DMS53 (cell line): ENCODE data around the gene DAP.
A peak's percentile ranks its signal among the peaks of the same experiment; 100 is the strongest.
"Not testable (repeated sequence)": the region's sequence is repeated elsewhere in the genome, so short reads cannot be mapped to it uniquely, and the experiment has no call there.

Experiments used
- DNase-seq: peaks from one replicate; lab custom pipeline; 2025; lab: John Stamatoyannopoulos, UW

DAP gene

DNA sequence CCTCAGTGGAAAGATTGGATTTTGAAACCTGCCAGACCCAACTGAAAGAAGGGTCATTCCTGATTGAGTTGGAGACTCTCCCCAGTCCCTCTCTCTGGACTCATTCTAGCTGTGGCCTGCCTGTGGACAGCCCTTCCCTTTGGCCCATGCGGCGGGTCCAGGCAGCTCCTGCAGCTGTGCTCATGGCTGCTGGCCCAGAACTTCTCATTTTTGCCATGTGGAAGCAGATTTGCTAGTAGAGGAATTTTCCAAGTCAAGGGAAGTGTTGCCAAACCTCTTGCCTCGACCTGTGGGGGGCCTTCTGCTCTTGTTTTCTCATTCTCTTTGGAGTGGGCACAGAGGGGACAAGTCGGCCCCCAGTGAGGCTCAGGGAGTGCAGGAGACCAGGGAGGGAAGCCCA is 108.0 kb downstream of the DAP start:
- no peak for DNase-seq

DNA sequence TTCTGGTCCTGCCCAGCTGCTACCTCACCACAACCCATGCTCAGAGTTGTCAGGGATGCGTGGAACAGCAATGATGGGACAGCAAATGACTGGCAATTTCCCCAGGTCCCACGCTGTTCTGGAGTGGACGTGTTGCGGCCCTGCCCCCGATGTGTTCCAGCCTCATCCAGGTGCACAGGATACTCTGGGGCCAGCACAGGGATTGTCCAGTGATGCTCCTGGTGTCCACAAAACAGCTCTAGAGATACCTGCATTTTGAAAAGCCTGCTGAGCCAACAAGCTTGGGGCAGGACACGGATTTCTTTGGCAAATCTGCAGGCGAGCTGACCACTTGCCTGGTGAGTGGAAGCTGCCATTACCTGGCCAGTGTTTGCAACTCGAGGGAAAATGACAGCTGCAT is 108.4 kb downstream of the DAP start:
- no peak for DNase-seq

DNA sequence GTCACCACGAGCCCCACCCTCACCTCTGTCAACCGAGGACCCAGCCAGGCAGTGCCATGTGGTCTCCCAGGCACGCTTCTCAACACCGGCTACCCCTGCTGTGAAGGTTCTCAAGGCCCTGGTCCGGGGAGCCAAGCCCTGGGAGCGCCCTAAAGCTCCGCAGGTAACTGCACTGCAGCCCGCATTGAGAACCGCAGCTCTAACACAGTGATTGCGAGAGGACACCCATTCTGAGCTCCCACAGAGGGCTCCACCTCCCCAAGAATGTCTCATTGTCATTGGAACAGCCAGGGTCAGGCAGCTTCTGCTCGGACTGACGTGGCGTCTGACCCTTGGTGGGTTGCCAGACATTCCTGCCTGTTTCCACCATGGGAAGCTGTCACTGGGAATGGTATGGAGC is 108.9 kb downstream of the DAP start:
- DNase-seq: no peak

DNA sequence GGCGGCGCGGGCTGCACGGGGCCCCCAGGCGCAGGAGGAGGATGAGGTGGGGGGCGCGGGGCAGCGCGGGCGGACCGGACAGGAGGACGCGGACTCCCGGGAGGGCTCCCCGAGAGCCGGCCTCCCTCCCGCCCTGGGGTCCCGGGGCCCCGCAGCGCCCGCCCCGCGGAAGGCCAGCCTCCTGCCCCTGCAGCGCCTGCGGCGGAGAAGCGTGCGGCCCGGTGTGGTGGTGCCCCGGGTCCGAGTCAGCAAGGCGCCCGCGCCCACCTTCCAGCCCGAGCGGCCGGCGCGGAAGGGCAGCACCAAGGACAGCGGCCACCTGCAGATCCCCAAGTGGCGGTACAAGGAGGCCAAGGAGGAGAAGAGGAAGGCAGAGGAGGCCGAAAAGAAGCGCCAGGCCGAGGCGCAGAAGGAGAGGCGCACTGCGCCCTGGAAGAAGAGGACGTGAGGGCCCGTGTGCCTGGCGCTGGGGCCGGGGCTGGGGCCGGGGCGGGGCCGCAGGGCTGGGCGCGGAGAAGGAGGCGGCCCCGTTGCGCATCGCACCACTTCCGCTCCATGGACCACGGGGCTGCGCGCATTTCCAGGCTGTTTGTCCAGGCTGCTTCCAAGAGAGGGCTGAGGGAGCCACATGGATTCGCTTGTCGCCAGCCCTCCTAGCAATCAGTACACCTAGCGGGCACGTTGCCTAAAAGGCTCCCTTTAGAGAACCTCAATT is 111.2 kb downstream of the DAP start:
- peak; percentile 64 for DNase-seq

DNA sequence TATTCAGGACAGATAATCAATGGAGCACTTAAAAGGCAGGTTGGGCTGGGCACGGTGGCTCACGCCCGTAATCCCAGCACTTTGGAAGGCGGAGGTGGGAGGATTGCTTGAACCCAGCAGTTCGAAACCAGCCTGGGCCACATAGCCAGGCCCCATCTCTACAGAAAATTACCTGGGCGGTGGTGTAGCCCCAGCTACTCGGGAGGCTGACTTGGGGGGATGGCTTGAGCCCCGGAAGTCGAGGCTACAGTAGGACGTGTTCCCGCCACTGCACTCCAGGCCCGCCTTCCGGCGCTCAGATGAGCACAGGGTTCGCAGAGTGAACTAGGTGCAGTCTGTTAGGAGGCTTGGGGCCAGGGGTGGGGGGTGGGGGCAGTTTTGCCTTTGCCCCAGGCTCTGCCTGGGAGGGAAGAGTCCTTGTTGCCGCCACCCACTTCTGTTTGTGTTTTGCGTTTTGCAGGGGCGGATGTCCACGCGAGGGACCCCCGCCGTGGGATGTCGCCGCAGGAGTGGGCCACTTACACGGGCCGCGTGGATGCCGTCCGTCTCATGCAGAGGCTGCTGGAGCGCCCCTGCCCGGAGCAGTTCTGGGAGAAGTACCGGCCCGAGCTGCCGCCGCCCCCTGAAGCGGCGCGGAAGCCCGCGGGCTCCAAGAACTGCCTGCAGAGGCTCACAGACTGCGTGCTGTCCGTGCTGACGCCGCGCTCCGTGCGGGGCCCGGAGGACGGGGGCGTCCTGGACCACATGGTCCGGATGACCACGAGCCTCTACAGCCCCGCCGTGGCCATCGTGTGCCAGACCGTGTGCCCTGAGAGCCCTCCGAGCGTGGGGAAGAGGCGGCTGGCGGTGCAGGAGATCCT is 112.0 kb downstream of the DAP start:
- DNase-seq: no peak

DNA sequence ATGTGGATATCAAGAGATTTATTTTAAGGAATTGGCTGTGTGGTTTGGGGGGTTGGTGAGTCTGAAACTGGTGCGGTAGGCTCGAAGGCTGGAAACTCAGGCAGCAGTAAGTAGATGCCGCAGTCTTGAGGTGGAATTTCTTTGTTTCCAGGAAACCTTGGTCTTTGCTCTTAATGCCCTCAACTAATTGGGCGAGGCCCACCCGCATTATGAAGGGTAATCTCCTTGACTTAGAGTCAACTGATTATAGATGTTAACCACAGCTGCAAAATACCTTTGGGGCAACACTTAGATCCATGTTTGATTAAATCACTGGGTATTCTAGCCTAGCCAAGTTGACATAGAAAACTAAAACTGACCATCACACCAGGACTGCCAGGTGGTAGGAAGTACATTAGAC is 113.4 kb downstream of the DAP start:
- DNase-seq: no peak

DNA sequence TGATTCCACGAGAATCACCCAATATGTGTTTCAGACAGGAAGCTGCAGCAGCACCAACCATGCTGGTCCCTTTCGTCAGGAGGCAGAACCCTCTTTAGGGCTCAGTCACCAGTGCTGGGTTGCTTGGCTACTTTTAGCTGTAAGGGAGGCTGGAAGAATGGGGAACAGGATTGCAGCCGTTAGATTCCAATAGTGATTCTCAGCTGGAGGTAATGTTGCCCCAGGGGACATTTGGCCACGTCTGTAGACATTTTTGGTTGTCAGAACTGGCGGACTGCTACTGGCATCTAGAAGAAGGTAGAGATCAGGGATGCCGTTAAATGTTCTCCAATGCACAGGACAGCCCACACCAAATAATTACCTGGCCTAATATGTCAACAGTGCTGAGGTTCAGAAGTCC is 115.4 kb downstream of the DAP start:
- DNase-seq: no peak

DNA sequence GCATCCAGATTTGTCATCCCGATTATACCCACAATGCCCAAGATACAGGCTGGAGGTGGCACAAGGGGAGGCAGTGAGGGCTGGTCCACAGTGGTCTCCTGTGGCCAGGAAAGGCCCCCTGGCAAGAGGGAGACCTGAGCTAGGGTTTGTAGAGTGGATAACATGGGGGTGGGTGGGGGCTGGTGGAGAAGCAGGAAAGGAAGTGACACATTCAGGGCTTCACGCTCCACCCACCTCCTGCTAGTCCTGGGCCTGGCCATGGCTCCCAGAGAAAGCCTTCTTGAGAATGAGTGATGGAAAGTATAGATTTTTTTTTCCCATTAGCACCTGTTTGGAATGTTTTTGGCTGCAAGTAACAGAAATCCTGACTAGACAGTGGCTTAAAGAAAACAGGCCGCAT is 115.9 kb downstream of the DAP start:
- no peak for DNase-seq

DNA sequence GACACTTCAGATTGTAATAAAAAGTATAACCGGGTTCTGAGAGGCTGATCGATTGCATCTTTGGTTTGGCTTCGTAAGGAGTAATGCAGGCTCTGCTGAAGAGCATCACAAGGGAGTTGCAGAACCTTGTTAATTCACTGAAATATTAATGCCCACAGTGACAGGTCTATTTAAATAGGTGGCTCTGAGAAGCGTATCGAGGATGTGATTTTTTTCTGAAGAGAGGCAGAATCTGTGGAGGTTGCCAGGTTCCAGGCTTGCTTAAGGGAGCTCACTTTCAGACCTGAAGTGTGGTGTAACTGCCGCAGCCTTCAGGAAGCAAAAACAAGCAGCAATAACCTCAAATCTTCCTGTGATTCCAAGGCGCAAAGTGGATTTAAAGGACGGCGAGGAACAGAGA is 116.8 kb downstream of the DAP start:
- DNase-seq: no peak

DNA sequence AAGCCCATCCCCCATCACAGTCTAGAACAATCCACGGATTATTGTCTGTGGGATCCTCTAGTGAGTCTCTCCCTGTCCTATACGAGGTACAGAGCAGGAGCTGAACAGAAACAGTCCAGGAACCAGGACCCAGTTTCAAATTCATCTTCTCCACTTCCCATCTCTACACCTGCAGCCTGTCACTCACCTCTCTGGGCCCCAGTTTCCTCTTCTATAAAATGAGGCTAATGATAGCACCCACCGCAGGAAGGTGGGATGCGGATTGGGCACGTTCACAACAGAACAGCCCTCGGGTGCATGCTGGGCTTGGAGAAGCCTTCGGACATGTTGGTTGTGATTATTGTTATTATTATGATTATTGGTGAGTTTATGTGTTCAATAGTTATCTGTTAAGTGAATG is 118.7 kb downstream of the DAP start:
- no peak for DNase-seq

DNA sequence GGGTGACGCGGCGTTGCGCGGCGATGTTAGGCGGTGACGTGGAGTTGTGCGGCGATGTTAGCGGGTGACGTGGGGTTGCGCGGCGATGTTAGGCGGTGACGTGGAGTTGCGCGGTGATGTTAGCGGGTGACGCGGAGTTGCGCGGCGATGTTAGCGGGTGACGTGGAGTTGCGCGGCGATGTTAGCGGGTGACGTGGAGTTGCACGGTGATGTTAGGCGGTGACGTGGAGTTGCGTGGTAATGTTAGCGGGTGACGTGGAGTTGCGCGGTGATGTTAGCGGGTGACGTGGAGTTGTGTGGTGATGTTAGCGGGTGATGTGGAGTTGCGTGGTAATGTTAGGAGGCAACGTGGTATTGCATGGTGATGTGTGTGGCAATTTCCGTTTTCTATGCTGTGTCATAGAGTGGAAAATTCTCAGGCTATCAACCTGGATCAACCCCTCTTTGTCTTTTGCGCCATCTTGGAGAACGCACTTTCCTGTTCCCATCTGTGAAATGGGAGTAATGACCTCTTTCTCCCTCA is 121.1 kb downstream of the DAP start:
- DNase-seq: no peak

DNA sequence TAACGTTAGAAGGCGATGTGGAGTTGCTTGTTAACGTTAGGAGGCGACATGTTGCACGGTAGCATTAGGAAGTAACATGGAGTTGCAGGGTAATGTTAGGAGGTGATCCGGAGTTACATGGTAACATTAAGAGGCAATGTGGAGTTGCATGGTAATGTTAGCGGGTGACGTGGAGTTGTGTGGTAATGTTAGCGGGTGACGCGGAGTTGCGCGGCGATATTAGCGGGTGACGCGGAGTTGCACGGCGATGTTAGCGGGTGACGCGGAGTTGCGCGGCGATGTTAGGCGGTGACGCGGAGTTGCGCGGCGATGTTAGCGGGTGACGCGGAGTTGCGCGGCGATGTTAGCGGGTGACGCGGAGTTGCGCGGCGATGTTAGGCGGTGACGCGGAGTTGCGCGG is 122.3 kb downstream of the DAP start:
- DNase-seq: not testable (repeated sequence)

DNA sequence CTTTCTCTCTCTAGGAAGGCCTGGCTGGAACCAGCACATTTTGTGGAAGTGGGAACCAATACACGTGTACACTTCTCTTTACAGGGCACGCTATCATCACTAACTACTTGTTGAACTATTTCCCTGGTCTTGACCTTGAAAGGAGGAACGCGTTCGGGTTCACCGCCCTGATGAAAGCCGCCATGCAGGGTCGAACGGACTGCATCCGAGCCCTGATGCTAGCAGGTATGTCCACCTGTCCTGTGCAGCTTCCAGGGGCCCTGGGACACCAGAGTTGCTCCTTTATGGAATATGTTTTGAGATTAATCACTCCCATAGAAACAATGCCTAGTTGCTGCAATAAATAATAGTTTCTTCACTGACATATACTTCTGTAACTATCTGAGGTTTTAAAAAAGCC is 123.1 kb downstream of the DAP start:
- DNase-seq: no peak

DNA sequence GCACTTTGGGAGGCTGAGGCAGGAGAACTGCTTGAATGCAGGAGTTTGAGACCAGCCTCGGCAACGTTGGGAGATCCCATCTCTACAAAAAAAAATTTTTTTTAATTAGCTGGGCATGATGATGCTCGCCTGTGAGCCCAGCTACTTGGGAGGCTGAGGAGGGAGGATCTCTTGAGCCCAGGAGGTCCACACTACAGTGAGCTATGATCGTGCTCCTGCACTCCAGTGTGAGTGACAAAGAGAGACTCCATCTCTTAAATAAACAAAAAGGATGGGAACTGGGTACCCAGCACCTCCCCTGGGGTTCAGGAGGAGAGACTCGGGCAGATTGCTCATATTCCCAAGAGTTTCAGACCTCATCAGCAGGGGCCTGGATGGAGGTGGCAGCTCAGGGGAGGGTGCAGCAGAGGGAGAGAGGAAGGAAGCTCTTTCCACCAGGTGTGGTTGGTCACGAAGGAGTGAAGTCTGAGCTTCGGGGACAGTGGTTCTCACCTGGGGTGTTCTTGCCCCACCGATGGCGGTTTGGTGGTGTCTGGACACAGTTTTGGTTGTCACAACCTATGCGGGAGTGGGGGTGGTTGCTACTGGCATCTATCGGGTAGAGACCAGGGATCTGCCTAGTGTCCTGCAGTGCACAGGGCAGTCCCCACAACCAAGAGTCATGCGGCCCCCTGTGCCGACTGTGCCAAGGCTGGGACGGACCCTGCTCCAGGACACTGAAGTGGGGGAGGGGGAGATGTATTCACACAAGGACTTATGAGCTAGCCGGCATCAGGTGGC is 124.5 kb downstream of the DAP start:
- no peak for DNase-seq

DNA sequence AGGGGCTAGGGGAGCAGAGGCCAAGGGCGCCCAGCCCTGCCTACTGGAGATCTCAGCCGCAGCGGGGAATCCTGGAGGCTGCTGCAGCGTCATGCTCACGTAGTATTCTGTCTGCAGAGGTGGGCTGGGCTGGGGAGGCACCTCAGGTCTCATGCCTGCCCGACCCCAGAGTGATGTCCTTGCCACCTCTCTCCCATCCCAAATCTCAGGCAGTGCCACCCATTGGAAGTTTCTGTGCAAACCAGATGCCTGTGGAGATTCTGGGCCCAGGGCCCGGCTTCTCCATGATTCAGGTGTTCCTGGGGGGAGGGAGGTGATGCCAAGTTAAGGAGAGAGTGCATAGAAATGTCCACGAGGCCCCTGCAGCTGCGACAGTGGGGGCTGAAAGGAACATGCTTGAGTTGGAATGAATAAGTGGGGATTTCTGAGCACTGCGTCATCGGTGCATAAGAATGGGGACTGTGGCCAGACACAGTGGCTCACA is 125.1 kb downstream of the DAP start:
- no peak for DNase-seq

DNA sequence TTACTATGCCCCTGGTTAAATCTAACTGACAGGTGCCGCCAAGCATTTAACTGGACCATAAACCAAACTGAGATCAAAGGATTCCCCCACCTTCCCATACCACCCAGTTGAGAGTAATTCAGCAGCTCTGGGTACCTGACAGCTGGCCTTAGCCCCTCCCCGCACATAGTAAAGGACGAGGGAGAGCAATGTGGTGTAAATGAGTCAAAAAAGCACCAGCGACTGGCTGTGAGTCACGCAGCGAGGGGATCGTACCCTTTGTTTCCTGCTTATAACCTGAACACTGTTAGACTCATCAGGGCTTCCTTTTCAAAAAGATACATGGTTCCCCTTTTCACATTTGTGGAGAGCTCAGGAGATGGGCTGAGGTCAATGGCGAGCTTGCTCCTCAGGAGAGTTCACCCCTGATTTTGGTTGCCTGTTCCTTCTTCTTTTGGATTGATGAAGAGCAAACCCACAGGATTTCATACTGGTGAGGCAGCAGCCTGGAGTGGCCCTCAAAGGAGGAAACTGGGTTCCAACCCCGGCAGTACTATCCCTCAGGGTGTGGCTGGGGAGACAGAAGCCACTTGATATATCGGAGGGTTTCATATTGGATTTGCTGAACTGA is 125.7 kb downstream of the DAP start:
- no peak for DNase-seq

DNA sequence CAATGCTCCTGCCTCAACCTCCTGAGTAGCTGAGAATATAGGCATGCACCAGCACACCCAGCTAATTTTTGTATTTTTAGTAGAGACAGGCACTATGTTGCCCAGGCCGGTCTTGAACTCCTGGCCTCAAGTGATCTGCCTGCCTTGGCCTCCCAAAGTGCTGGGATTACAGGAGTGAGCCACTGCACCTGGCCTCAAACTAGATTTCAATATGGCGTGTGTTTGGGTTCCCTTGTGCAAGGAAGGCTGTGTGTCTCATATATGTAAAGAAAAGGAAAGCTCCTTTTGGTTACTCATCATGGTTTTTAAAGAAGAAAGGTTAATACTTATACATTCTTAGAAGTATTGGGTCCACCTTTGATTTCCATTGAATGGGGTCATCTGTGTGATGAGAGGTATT is 126.5 kb downstream of the DAP start:
- no peak for DNase-seq

DNA sequence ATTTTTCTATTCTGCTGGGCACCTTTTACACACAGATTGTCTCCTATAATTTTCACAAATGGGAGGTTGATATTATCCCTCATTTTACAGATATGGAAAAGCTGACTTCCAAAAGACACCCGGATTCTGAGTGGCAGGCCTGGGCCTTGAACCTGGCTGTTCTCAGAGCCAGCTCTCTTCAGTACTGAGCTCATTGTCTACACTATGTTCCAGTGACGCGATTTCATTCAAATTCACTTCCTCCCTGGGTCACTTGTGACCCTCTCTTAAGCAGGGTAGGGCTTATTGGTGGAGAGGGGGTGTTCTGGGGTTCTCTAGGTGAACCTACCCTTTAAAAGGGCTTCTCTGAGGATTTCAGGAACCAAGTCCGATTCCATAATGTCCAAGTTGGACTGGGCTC is 127.0 kb downstream of the DAP start:
- no peak for DNase-seq

DNA sequence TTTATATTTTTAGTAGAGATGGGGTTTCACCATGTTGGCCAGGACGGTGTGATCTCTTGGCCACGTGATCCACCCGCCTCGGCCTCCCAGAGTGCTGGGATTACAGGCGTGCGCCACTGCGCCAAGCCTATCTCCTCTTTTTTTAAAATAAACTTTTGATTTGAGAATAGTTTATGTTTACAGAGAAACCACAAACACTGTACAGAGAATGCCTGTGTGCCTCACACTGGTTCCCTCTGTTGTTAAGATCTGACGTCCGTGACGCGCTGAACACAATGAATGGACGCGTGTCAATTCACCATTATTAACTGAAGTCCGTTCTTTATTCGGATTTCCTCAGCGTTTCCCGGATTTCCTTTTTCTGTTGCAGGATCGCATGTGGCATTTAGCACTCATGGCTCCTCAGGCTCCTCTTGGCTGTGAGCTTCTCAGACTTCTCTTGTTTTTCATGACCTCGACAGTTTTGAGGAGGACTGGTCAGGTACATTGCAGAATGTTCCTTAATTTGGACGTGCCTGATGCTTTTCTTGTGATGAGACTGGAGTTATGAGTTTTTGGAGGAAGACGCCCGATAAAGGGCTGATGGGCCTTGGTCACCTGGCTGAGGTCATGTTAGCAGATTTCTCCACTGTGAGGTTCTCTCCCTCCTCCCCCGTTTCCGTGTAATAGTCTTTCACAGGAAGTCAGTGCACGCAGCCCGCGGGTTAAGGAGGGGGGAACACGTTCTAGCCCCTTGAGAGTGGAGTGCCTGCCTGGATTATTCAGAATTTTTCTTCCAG is 127.6 kb downstream of the DAP start:
- no peak for DNase-seq

DNA sequence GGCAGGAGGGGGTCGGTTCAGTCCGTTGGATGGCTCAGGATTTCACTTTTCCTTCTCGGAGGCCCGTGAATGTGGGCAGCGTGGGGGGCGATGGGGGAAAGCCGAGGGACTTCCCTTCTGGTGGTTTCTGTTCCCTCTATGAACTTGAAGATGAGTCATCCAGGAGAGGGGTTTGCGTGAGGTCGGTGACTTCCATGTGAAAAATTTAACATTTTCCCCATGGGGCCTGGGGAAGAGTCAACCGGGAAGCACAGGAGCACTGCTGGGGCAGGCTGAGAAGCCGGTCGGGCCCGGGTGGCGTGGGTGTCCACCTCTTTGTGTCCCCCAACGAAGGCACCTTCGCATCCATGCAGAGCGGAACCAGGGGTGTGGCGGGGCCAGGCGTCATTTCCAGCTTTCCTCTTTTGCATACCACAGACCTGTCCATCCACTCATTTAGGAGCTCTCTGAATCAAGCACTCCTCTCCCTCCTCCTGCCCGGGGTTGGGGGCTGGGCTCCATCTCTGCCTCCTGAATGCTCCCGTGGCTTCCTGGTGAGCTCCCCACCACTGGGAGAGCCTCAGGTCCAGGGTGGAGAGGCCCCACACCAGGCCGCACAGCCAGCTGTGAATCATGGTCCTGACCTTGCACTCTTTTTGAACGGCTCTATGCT is 128.8 kb downstream of the DAP start:
- no peak for DNase-seq
